ENCODE data around the gene ZNF469.

ZNF469 gene

DNA sequence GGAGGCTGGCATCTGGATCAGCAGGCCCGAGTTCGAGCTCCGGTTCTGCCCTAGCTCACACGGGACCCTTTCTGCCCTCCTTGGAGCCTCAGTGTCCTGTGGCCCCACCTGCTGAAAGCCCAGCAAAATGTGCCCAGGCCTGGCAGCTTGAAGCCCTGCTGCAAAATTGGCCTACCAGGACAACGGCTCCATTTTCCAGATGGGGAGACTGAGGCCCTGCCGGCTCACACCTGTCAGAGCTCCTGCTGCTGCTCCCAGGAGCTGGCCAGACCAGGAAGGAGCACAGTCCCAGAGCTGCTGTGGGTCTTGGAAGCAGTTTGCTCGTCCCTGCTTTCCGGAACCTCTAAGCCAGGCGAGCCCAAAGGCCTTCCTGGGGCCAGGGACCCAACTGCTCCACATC is 17.4 kb downstream of the ZNF469 start:
- no peak overlapping the region for H3K4me3 ChIP-seq (ENCODE audit: low read depth, low read length)
- TF ChIP-seq, protein P1, sequence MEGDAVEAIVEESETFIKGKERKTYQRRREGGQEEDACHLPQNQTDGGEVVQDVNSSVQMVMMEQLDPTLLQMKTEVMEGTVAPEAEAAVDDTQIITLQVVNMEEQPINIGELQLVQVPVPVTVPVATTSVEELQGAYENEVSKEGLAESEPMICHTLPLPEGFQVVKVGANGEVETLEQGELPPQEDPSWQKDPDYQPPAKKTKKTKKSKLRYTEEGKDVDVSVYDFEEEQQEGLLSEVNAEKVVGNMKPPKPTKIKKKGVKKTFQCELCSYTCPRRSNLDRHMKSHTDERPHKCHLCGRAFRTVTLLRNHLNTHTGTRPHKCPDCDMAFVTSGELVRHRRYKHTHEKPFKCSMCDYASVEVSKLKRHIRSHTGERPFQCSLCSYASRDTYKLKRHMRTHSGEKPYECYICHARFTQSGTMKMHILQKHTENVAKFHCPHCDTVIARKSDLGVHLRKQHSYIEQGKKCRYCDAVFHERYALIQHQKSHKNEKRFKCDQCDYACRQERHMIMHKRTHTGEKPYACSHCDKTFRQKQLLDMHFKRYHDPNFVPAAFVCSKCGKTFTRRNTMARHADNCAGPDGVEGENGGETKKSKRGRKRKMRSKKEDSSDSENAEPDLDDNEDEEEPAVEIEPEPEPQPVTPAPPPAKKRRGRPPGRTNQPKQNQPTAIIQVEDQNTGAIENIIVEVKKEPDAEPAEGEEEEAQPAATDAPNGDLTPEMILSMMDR (IDR thresholded peaks at IDR 0.05; ENCODE audit: low read depth, low read length), result no peak

DNA sequence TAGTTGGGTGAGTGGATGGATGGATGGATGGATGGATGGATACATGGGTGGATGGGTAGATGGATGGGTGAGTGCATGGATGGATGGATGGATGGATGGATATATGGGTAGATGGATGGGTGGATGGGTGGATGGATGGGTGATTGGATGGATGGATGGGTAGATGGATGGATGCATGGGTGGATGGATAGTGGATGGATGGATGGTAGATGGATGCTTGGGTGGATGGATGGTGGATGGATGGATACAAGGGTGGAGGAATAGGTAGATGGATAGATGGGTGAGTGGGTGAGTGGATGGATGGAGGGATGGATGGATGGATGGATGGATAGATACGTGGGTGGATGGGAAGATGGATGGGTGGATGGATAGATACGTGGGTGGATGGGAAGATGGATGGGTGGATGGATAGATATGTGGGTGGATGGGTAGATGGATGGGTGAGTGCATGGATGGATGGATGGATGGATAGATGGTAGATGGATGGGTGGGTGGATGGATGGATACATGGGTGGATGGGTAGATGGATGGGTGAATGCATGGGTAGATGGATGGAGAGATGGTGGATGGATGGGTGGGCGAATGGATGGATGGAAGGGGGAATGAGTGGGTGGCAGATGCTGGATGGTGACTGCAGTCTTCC is 19.0 kb downstream of the ZNF469 start:
- TF ChIP-seq, protein P1 (IDR thresholded peaks at IDR 0.05; ENCODE audit: low read depth, low read length), result no peak

DNA sequence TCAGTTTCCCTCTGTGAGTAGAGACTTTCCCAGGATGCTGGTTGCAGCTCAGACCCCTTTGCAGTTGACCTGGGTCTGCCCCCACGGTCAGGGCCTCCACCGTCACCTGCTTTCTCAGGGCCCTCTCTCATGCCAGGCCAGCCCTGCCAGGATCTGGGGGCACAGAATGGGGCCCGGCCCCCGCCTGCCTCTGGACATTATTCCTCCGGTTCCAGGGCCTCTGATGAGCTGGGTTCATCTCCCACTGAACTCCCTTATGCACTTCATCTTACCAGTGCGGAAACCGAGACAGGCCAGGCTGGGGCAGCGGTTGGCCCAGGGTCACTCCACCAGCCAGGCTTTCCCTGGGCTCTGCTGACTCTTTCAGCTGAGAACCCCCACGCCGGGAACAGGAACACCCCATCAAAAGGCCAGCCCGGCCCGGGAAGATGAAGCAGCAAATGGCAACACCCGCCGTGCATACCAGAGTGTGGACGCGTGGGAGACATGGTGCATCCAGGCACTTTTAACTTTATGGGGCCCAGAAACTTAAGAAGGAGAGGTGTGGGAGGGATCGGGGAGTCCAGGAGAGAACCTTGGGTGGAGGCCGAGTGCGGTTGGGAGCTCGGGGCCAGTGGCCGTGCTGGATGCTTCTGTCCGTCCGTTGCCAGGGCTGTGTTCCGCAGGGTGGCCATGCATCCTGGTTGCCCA is 19.9 kb downstream of the ZNF469 start:
- no peak overlapping the region for H3K4me3 ChIP-seq (ENCODE audit: low read depth, low read length)
- TF ChIP-seq, protein P1 (IDR thresholded peaks at IDR 0.05; ENCODE audit: low read depth, low read length), result no peak

More for the DNA sequence above, 19.0 kb downstream of the ZNF469 start:
- H3K4me3 ChIP-seq (ENCODE audit: low read depth, low read length), result no peak overlapping the region

DNA sequence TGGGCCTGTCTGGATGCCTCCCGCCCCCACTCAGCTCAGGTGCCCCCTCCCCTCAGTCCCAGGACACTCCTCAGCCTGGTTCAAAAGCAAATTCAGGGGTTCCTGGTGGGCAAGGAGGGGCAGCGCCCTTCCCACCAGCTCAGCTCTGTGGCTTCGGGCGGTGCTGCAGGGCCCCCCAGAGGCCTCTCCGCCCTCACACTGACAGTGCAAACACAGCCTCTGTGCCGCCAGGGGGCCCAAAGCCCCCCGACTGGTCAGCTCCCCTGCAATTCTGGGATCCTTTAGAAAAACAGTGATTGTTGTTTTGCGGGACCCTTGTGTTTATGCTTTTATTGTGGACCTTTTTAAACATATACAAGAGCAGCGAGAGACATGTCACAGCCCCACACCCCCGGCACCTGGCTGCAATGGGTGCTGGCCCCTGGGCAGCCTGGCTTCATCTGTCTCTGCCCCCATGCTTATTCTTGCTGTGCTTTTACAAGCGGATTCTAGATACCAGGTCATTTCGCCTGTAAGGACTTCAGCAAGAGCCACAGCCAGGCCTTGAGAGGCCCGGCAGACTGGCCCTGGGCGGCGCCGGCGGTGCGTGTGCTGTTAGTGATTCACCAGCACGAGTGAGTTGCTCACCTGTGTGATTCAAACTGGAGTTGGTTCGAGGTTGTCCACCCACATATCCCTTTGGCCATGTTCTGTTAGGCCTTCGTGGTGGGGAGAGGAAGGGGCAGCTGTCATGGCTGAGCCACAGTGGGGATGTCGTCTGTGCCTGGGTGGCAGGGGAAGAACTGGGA is 21.2 kb downstream of the ZNF469 start:
- no peak overlapping the region for H3K4me3 ChIP-seq (ENCODE audit: low read depth, low read length)
- TF ChIP-seq, protein P1 (IDR thresholded peaks at IDR 0.05; ENCODE audit: low read depth, low read length), result no peak

DNA sequence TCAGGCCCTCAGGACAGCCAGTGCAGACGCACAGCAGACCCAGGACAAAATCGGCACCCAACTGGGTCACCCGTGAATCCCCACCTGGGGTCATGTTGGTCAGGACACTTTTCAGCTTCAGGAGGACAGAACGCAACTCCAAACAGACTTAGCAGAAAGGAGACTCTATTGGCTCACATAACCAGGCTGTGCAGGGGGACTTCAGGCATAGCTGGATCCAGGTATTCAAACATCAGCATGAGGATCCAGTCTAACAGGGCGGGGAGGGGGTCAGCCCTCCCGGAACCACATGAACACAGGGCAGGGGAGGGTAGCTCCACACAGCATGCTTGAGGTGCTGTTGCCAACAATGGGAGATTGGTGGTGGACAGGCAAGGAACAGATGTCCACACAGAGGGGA is 22.0 kb downstream of the ZNF469 start:
- no peak overlapping the region for H3K4me3 ChIP-seq (ENCODE audit: low read depth, low read length)
- TF ChIP-seq, protein P1 (IDR thresholded peaks at IDR 0.05; ENCODE audit: low read depth, low read length), result no peak

DNA sequence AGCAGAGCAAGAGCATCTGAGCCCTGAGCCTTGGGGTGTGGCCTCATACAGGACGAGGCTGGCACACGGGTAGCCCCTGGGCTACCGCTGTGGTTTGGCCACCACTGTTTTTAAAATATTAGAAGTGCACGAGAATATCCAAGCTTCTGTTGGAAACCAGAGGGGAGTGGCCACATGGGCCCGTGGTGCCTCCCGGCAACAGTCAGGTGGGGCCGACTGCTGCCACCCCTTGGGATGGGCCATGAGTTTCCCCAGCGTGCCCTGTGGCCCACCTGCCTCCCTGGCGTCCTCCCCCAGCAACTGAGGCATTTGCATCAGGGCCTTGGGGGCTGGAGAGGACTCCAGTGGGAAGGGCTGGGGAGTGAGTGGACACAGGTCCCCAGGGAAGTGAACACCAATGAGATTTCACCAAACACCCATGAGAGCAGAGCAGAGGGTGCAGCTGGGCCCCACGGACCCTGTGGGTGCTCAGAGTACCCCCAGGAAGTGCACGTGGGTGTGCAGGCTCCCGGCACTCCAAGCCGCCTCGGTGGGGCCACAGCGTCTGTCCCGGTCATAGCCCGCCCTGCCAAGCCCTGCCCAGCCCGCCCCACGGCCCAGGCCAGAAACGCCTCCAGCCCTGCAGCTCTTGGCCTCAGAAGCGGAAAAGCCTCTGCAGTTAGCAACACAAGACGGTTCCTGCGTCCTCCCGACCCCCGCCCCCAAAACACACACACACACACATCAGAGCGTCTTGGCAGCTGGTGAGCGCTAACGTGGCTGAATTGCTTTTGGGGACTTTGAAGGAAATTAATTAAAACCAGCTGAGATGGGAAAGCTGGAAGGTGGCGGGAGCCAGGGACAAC is 22.7 kb downstream of the ZNF469 start:
- TF ChIP-seq, protein P1 (IDR thresholded peaks at IDR 0.05; ENCODE audit: low read depth, low read length), result no peak
- H3K4me3 ChIP-seq (ENCODE audit: low read depth, low read length), result no peak overlapping the region
